ENCODE data around the gene ANKRD49. TPM values are rescaled to one million over a fixed set of nuclear protein-coding genes. Genes with fewer than 3 reads are reported as not detected.
A peak's percentile ranks its signal among the peaks of the same experiment; 100 is the strongest.

The ANKRD49 gene
- total and polyA plus RNA-seq, 10 of the 15 experiments (the other 5 are each of a cell fraction or from before 2014, with no cell fraction given): 19.2 to 46.6 (median 33.6) TPM

- TF ChIP-seq ZBTB40 (IDR thresholded peaks at IDR 0.05; ENCODE audit: borderline replicate concordance) (peak; percentile 71; the same call in 1 of the 2 replicates), CHD1 (IDR thresholded peaks at IDR 0.05; ENCODE audit: low read depth, low read length) (no peak), DPF2 (IDR thresholded peaks at IDR 0.05) (peak; percentile 86), GATAD2B (conservative IDR thresholded peaks at IDR 0.05; ENCODE audit: low read depth) (no peak; the same call in 1 of the 2 replicates)
Observed at GRCh38 chr11:94472916-94473799, 20.6 kb upstream of the ANKRD49 start (continued).

GRCh38 chr11:94477624-94478023 is 16.2 kb upstream of the ANKRD49 start:
- RAD21 ChIA-PET (ENCODE audit: unreplicated experiment): interaction anchor here (0.9 kb wide), 1 partner anchor 15 kb away, joined by 4 read pairs; no protein-coding TSS in a partner anchor
- peaks cover 19% of the 10 kb centered on the region for H3K4me1 ChIP-seq (ENCODE audit: control insufficient read depth, insufficient read depth, low read length)
- CTCF ChIA-PET: interaction anchor here (0.5 to 1.2 kb wide), 6 partner anchors 8 to 752 kb away, joined by 3 to 4 read pairs (median 3); no protein-coding TSS in a partner anchor
- H3K79me2 ChIP-seq (ENCODE audit: control insufficient read depth, insufficient read depth, low read length): no peaks in the 10 kb centered on the region; the same call in 1 of the 2 replicates
- H3K9ac ChIP-seq (ENCODE audit: control insufficient read depth, insufficient read depth, low read length): no peak overlapping the region; the same call in 1 of the 2 replicates
- ATAC-seq (no peak), FAIRE-seq (no peak), DNase-seq (ENCODE audit: low read depth, low spot score) (no peak)
- peak overlapping the region; percentile 34 for H3K4me2 ChIP-seq (ENCODE audit: control insufficient read depth, insufficient read depth)
- peak overlapping the region; percentile 59 for H2AFZ ChIP-seq (ENCODE audit: control insufficient read depth, low read depth, low read length)
- in situ Hi-C loops (cut with MboI): no loop called here
- peak overlapping the region; percentile 27; the same call in 1 of the 2 replicates for H3K27ac ChIP-seq (ENCODE audit: control insufficient read depth, insufficient read depth)
- no peaks in the 10 kb centered on the region for H4K20me1 ChIP-seq (ENCODE audit: control insufficient read depth, insufficient read depth)
- H3K36me3 ChIP-seq (ENCODE audit: control insufficient read depth in 2 of 2, insufficient read depth in 2 of 2, low read length in 1 of 2): peaks cover 0 to 3% of the 10 kb centered on the region in 2 experiments; a peak in 1 of 4 replicates
- 0 out of 2 replicates have a peak overlapping the region, but pooled peaks have one; percentile 20 for H3K4me3 ChIP-seq
- SMC1A ChIA-PET (ENCODE audit: uncharacterized antibody, unreplicated experiment): interaction anchor here (1.1 to 1.5 kb wide), 3 partner anchors 8 to 294 kb away, joined by 3 to 4 read pairs (median 3); no protein-coding TSS in a partner anchor
- intact Hi-C loops (cut with micrococcal nuclease; ENCODE audit: unreplicated experiment): loop anchor here (10.0 kb wide), 1 partner anchor 943 kb away; no protein-coding TSS in a partner anchor
- WGBS (ENCODE audit: insufficient coverage, insufficient replicate concordance, low lambda C conversion rate, missing lambda C conversion rate): 94% methylated on average over 2 of the region's 2 CpGs
- H3K9me3 ChIP-seq (replicated peaks; ENCODE audit: control insufficient read depth, insufficient read depth, low read length): no peaks in the 10 kb centered on the region
- no TSS peak for BruUV-seq (replicated peaks)
- TF ChIP-seq RFX5 (IDR thresholded peaks at IDR 0.05; ENCODE audit: low read depth, low read length) (no peak), RUNX3 (IDR thresholded peaks at IDR 0.05; ENCODE audit: low read length) (peak; percentile 37), EED (IDR thresholded peaks at IDR 0.05; ENCODE audit: low read depth) (peak; percentile 51)
- H3K27me3 ChIP-seq (replicated peaks in 1 of 2; ENCODE audit: control insufficient read depth in 2 of 2, insufficient read depth in 2 of 2, low read length in 1 of 2): no peaks in the 10 kb centered on the region
- POLR2A ChIA-PET: interaction anchor here (1.5 kb wide), 1 partner anchor 17 kb away, joined by 4 read pairs; no protein-coding TSS in a partner anchor

Measured in GM12878 (cell line).